ENCODE data around the gene ADAMTSL1. TPM values are rescaled to one million over a fixed set of nuclear protein-coding genes. Genes with fewer than 3 reads are reported as not detected.

The ADAMTSL1 gene
- total RNA-seq, 2 experiments from 2014 or later, result not detected

DNA sequence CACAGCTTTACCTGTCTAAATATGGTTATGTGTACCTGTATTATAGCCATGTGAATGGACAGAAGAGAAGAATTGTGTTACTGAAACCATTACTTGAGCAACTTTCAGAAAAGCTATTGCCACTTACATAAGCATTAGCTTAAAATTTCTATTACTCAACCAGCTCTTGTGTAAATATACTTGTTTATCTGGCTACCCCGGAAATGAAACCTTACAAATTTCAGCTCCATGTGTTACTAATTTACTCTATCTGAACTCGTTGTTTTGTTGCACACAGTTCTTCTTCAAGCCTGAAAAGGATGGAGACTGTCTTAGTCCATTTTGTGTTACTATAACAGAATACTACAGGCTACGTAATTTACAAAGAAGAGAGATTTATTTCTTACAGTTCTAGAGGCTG lies 22.5 kb upstream of the ADAMTSL1 start:
- H3K9me3 Mint-ChIP-seq, result no peaks in the 10 kb centered on the region
- H3K4me1 Mint-ChIP-seq (ENCODE audit: low read depth), result no peaks in the 10 kb centered on the region
- H3K4me3 Mint-ChIP-seq, result no peak overlapping the region
- intact Hi-C loops (cut with micrococcal nuclease), result no loop called here
- TF ChIP-seq, protein P1, sequence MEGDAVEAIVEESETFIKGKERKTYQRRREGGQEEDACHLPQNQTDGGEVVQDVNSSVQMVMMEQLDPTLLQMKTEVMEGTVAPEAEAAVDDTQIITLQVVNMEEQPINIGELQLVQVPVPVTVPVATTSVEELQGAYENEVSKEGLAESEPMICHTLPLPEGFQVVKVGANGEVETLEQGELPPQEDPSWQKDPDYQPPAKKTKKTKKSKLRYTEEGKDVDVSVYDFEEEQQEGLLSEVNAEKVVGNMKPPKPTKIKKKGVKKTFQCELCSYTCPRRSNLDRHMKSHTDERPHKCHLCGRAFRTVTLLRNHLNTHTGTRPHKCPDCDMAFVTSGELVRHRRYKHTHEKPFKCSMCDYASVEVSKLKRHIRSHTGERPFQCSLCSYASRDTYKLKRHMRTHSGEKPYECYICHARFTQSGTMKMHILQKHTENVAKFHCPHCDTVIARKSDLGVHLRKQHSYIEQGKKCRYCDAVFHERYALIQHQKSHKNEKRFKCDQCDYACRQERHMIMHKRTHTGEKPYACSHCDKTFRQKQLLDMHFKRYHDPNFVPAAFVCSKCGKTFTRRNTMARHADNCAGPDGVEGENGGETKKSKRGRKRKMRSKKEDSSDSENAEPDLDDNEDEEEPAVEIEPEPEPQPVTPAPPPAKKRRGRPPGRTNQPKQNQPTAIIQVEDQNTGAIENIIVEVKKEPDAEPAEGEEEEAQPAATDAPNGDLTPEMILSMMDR (IDR thresholded peaks at IDR 0.05), result no peak
- H3K36me3 Mint-ChIP-seq (ENCODE audit: low read depth), result no peaks in the 10 kb centered on the region
- ChIA-PET CTCF (interaction anchor here (0.9 to 1.1 kb wide), 3 partner anchors 9 to 197 kb away, joined by 3 to 6 read pairs (median 5); no protein-coding TSS in a partner anchor), POLR2A (no interaction called here)
- DNase-seq (no peak), ATAC-seq (no peak)
- no peak overlapping the region for H3K27ac Mint-ChIP-seq
- H3K27me3 Mint-ChIP-seq, result peaks cover 8% of the 10 kb centered on the region

DNA sequence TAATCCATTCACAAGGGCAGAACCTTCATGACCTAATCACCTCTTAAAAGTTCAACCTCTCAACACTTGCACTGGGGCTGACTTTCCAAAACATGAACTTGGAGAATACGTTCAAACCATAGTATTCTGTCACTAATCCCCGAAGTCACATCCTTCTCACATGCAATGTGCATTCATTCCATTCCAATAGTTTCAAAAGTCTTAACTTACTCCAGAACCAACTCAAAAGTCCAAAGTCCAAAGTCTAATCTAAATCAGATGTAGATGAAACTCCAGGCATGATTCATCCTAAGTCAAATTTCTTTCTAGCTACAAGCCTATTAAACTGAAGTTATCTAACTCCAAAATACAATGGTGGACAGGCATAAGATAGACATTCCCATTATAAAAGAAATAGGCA lies 21.7 kb upstream of the ADAMTSL1 start:
- intact Hi-C loops (cut with micrococcal nuclease), result no loop called here
- H3K36me3 Mint-ChIP-seq (ENCODE audit: low read depth), result no peaks in the 10 kb centered on the region
- ATAC-seq (no peak), DNase-seq (no peak)
- H3K27ac Mint-ChIP-seq, result no peak overlapping the region
- ChIA-PET CTCF (interaction anchor here (2.0 kb wide), 1 partner anchor 9 kb away, joined by 16 read pairs; no protein-coding TSS in a partner anchor), POLR2A (no interaction called here)
- no peak overlapping the region for H3K4me3 Mint-ChIP-seq
- no peaks in the 10 kb centered on the region for H3K4me1 Mint-ChIP-seq (ENCODE audit: low read depth)
- TF ChIP-seq, protein P1 (IDR thresholded peaks at IDR 0.05), result no peak
- H3K9me3 Mint-ChIP-seq, result no peaks in the 10 kb centered on the region
- H3K27me3 Mint-ChIP-seq, result peaks cover 8% of the 10 kb centered on the region

DNA sequence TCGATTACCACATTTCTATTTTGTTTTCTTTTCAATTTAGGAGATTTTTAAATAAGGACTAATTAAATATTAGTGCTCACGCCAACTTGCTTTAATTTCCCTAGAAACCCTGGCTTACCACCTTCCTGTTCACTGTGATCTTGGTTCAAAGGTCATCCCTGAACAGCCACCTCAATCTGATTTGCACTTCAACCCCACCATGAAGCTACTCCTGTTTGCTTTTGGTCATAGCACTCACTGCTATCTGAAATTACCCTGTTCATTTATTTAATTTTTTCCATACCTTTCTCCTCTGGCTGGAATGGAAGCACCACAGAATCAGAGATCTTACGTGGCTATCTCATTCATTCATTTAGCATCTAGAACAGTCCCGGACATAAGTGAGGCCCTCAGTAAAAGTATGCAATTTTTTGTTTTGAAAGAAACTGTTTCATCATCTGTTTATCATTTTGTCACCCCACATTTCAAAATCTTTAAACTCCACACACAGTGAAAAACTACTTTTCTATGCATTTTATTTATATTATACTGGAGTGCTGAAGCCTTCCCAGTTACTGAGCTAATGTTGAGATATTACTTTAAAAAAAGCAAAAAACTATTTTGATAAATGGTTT lies 17.2 kb upstream of the ADAMTSL1 start:
- POLR2A ChIA-PET, result no interaction called here

DNA sequence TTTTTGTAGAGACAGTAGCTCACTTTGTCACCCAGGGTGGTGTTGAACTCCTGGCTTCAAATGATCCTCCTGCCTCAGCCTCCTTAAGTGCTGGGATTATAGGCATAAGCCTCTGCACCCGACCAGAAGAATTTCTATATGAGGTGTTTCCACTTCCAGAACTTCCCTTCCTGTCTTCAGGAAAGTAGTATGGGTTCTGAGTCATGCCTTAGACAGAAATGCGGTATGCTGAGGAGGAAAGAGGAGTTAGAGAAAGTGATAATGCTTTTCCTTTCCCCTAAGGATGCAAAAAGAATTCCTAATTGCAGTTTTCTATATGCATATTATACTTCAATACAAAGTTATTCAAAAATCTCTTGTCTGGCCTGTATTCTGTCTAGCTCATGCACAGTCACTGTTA lies 16.4 kb upstream of the ADAMTSL1 start:
- H3K27ac Mint-ChIP-seq, result no peak overlapping the region
- ATAC-seq (no peak), DNase-seq (no peak)
- no peaks in the 10 kb centered on the region for H3K9me3 Mint-ChIP-seq
- no peaks in the 10 kb centered on the region for H3K4me1 Mint-ChIP-seq (ENCODE audit: low read depth)
- ChIA-PET POLR2A (no interaction called here), CTCF (no interaction called here)
- intact Hi-C loops (cut with micrococcal nuclease), result no loop called here
- no peak overlapping the region for H3K4me3 Mint-ChIP-seq
- H3K36me3 Mint-ChIP-seq (ENCODE audit: low read depth), result no peaks in the 10 kb centered on the region
- peaks cover 2% of the 10 kb centered on the region for H3K27me3 Mint-ChIP-seq
- TF ChIP-seq, protein P1 (IDR thresholded peaks at IDR 0.05), result no peak

More for the DNA sequence above, 17.2 kb upstream of the ADAMTSL1 start:
- peaks cover 2% of the 10 kb centered on the region for H3K27me3 Mint-ChIP-seq
- intact Hi-C loops (cut with micrococcal nuclease), result no loop called here
- H3K9me3 Mint-ChIP-seq, result no peaks in the 10 kb centered on the region
- H3K36me3 Mint-ChIP-seq (ENCODE audit: low read depth), result no peaks in the 10 kb centered on the region
- no peak overlapping the region for H3K4me3 Mint-ChIP-seq
- no peak for DNase-seq
- CTCF ChIA-PET, result no interaction called here
- no peaks in the 10 kb centered on the region for H3K4me1 Mint-ChIP-seq (ENCODE audit: low read depth)
- H3K27ac Mint-ChIP-seq, result no peak overlapping the region
- no peak for ATAC-seq
- TF ChIP-seq, protein P1 (IDR thresholded peaks at IDR 0.05), result no peak

DNA sequence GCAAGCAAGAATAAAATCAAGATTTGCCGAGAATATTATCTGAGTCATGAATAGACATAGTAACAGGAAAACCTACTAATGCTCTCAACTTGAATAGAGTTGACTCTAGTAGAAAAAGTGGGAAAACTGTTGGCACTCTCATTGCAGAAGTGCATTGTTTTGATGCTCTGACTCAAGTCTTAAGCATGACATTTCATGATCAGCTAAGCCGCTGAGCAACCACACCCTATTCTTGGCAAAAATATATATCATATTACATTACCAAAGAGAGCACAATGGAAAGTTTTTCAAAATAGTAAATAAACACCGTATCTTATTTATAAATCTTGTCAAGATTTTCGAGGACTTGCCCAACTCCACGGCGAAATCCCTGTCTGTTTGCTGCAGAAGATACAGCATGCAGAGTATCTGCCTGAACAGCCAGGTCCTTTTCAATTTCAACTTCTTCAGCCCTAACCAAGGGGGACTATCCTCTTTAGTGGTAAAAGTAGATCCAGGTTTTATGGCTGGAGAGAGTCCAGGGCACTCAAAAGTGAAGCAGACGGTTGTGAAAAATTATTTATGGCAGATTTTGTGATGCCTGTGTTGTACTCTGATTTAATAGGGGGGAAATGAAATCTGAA lies 13.9 kb upstream of the ADAMTSL1 start:
- Mint-ChIP-seq H3K27ac (no peak overlapping the region), H3K9me3 (no peaks in the 10 kb centered on the region)
- CTCF ChIA-PET, result no interaction called here

More for the DNA sequence above, 13.9 kb upstream of the ADAMTSL1 start:
- Mint-ChIP-seq H3K36me3 (ENCODE audit: low read depth) (no peaks in the 10 kb centered on the region), H3K27me3 (peaks cover 3% of the 10 kb centered on the region), H3K4me3 (no peak overlapping the region), H3K4me1 (ENCODE audit: low read depth) (no peaks in the 10 kb centered on the region)
- no peak for DNase-seq
- POLR2A ChIA-PET, result no interaction called here
- TF ChIP-seq, protein P1 (IDR thresholded peaks at IDR 0.05), result no peak
- intact Hi-C loops (cut with micrococcal nuclease), result no loop called here
- ATAC-seq, result no peak
